ENCODE results near the gene PTPRK. TPM values are rescaled to one million over a fixed set of nuclear protein-coding genes. Genes with fewer than 3 reads are reported as not detected.
"Not testable (repeated sequence)": the region's sequence is repeated elsewhere in the genome, so short reads cannot be mapped to it uniquely, and the experiment has no call there.

PTPRK gene
- total RNA-seq, 2 experiments from 2014 or later = 2.8 to 5.0 TPM

DNA sequence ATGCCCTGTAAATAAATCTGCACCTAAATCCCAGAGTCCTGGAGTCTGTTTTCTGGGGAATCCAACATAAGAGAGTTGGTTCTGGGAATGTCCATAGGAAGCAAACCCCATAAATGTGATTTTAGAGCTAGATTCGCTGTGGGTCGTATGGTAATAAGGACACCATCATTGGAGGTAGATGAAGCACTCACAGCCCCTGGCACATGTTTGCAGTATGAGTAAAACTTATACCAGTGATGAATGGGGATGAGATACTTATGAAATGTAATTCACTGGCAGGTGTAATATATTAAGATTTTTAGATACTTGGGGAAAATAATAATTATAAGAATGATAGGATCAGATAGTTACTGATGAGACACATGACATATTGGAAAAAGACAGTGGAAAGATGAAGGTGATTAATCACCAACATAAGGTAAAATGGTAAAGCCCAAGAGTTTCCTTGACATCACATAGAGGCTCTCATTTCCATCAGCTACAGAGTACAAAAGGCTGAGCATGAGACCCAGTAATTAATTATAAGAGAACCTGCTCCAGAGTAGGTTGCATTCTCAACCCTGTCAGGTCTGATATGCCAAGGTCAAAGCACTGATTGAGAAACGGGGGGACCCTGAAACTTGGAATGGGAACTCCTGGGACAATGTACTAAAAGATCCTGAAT is 574.8 kb downstream of the PTPRK start:
- POLR2A ChIA-PET = no interaction called here
- ATAC-seq (ENCODE audit: low read depth) = no peak
- peaks cover 48% of the 10 kb centered on the region for H3K36me3 Mint-ChIP-seq

DNA sequence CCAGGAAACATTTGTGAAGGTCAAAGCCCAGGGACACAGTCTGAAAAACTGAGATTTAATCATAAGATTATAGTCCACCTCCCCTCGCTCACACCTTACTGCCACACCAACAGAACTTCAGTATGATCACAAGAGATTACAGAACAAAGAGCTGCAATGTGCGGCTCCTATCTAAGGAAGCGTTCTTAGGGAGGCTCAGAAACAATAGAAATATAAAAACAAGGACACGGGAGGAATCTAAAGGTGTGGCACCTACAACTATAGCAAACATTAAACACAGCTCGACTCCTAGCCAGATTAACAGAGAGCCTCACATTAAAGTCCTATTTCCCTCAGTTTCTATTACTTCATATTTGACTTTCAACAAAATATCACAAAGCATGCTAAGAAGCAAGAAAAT is 579.2 kb downstream of the PTPRK start:
- H3K27me3 Mint-ChIP-seq = no peaks in the 10 kb centered on the region
- ATAC-seq (ENCODE audit: low read depth) = no peak
- H3K4me3 Mint-ChIP-seq = no peak overlapping the region
- H3K4me1 Mint-ChIP-seq = peaks cover 26% of the 10 kb centered on the region
- no peak for DNase-seq
- peaks cover 29% of the 10 kb centered on the region for H3K36me3 Mint-ChIP-seq
- H3K9me3 Mint-ChIP-seq = peaks cover 13% of the 10 kb centered on the region
- no peak overlapping the region for H3K27ac Mint-ChIP-seq
- POLR2A ChIA-PET = interaction anchor here (0.7 kb wide), 1 partner anchor 18 kb away, joined by 3 read pairs; no protein-coding TSS in a partner anchor

More for the DNA sequence above, 574.8 kb downstream of the PTPRK start:
- H3K4me1 Mint-ChIP-seq = peaks cover 17% of the 10 kb centered on the region
- H3K4me3 Mint-ChIP-seq = no peak overlapping the region
- H3K27me3 Mint-ChIP-seq = no peaks in the 10 kb centered on the region
- peaks cover 28% of the 10 kb centered on the region for H3K9me3 Mint-ChIP-seq
- no peak for DNase-seq
- no peak overlapping the region for H3K27ac Mint-ChIP-seq

DNA sequence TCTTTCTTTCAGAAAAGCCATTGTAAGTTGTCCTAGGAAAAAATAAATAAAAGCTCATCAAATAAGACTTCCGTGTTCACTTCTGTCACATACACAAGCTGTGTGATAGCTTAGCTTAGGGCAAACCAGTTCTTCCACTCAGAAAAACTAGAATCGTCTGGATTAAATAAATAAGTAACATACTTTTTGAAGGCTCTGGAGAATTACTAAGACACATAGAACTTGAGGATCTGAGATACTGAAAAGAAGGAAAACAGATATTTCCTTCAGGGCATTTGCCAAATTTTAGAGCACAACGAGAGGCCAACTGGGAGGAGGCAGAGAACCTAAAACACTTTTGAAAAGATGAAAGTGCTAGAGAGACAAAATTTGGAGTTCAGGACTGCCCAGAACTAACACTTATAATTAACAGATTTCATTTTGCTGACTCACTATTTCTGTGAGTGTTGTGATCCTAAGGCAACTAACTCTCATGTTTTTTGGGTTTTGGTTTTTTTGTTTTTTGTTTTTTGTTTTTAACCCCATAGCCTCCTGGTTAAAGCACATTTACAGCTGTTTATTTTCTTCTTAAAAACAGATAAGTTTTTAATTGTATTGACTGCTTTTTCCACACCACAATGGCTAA is 580.8 kb downstream of the PTPRK start:
- Mint-ChIP-seq H3K27ac (no peak overlapping the region), H3K27me3 (no peaks in the 10 kb centered on the region), H3K4me3 (no peak overlapping the region), H3K4me1 (peaks cover 36% of the 10 kb centered on the region), H3K36me3 (peaks cover 17% of the 10 kb centered on the region), H3K9me3 (peaks cover 6% of the 10 kb centered on the region)
- POLR2A ChIA-PET = interaction anchor here (0.6 to 2.3 kb wide), 4 partner anchors 11 to 136 kb away, joined by 3 to 6 read pairs (median 4); partner anchors contain the start of gene THEMIS
- DNase-seq = no peak
- no peak for ATAC-seq (ENCODE audit: low read depth)

DNA sequence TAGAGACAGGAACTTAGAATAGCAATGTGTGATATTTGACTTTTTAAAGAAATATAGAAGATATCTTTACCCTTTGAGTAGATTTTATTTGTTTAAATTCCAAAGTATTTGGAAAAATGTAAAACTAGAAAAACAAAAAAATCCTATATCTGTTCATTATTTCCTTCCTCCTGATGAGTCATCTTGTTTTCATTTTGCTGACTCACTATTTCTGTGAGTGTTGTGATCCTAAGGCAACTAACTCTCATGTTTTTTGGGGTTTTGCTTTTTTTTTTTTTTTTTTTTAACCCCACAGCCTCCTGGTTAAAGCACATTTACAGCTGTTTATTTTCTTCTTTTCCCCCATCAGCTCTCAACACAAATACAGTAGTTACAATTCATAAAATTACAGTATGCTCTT is 581.7 kb downstream of the PTPRK start:
- DNase-seq (no peak), ATAC-seq (ENCODE audit: low read depth) (no peak)
- POLR2A ChIA-PET = interaction anchor here (0.6 to 2.3 kb wide), 4 partner anchors 12 to 137 kb away, joined by 3 to 6 read pairs (median 4); partner anchors contain the start of gene THEMIS
- Mint-ChIP-seq H3K27me3 (no peaks in the 10 kb centered on the region), H3K36me3 (peaks cover 17% of the 10 kb centered on the region), H3K4me1 (peaks cover 44% of the 10 kb centered on the region), H3K9me3 (peaks cover 3% of the 10 kb centered on the region), H3K27ac (peak overlapping the region; percentile 65), H3K4me3 (no peak overlapping the region)

DNA sequence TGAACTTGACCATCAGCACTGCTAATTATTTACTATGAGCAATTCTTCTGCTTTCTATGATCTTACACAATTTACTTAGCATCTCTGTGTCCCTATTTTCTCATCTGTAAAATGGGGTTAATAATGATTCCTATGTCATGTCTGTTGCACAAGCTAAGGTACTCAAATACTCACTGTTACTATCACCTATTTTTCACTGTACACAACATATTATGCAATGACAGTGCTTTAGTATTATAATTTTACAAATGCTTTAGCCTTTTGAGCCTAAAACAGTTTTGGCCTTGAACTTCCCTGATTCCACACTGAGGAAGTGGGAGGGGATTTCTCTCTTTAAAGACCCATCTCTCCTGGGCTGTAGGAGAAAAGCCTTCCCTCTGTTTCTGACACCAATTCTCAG is 582.7 kb downstream of the PTPRK start:
- Mint-ChIP-seq H3K4me3 (no peak overlapping the region), H3K27ac (no peak overlapping the region), H3K36me3 (peaks cover 24% of the 10 kb centered on the region), H3K4me1 (peaks cover 51% of the 10 kb centered on the region), H3K27me3 (no peaks in the 10 kb centered on the region), H3K9me3 (peaks cover 10% of the 10 kb centered on the region)
- ATAC-seq (ENCODE audit: low read depth) = no peak
- POLR2A ChIA-PET = interaction anchor here (2.3 kb wide), 1 partner anchor 37 kb away, joined by 5 read pairs; the partner anchor contains the start of gene THEMIS
- no peak for DNase-seq

DNA sequence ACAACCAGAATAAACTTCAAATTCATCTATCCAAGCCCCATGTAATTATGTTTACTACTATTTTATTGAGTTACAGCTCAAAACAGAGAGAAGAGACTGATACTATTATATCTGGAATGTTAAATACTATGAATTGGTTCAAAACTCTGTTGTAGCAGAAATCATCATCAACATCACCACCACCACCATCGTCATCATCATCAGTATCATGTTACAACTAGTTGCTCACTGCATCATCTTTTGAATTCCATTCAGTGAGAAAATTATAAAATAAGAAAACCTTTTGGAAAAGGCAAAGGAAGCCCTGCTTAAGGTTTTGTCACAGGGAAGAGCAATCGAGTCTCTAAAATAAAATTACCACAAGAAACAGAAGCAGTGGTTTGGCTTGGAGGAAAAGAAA is 583.3 kb downstream of the PTPRK start:
- peaks cover 12% of the 10 kb centered on the region for H3K9me3 Mint-ChIP-seq
- no peaks in the 10 kb centered on the region for H3K27me3 Mint-ChIP-seq
- DNase-seq = no peak
- H3K27ac Mint-ChIP-seq = no peak overlapping the region
- POLR2A ChIA-PET = interaction anchor here (0.8 to 3.8 kb wide), 4 partner anchors 14 to 44 kb away, joined by 3 to 30 read pairs (median 14); partner anchors contain the start of gene THEMIS
- H3K36me3 Mint-ChIP-seq = peaks cover 24% of the 10 kb centered on the region
- no peak for ATAC-seq (ENCODE audit: low read depth)
- H3K4me3 Mint-ChIP-seq = no peak overlapping the region
- H3K4me1 Mint-ChIP-seq = peaks cover 54% of the 10 kb centered on the region

DNA sequence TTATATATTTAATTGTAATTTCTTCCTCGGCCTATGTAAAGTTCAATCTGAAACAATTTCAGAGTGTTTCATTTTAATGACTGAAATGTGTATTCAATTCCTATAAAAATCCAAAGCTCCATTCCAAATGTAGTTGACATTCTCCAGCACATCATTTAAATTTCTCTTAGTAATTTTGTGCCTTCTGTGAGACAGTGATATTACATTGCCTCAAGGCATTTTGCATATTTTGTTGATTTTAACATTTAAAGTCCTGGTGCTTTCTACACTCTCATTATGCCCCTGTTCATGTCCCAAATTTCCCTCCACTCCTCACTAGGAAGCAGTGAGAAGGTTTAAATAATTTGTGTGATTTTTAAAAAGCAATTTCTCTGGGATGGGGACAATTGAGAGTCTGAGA is 585.4 kb downstream of the PTPRK start:
- POLR2A ChIA-PET = interaction anchor here (0.6 to 3.8 kb wide), 20 partner anchors 9 to 393 kb away, joined by 3 to 32 read pairs (median 6); partner anchors contain the start of gene THEMIS
- peaks cover 16% of the 10 kb centered on the region for H3K9me3 Mint-ChIP-seq
- peak overlapping the region; percentile 73 for H3K4me3 Mint-ChIP-seq
- DNase-seq (no peak), ATAC-seq (ENCODE audit: low read depth) (no peak)
- H3K27me3 Mint-ChIP-seq = no peaks in the 10 kb centered on the region
- H3K36me3 Mint-ChIP-seq = peaks cover 34% of the 10 kb centered on the region
- H3K4me1 Mint-ChIP-seq = peaks cover 50% of the 10 kb centered on the region
- H3K27ac Mint-ChIP-seq = peak overlapping the region; percentile 93

DNA sequence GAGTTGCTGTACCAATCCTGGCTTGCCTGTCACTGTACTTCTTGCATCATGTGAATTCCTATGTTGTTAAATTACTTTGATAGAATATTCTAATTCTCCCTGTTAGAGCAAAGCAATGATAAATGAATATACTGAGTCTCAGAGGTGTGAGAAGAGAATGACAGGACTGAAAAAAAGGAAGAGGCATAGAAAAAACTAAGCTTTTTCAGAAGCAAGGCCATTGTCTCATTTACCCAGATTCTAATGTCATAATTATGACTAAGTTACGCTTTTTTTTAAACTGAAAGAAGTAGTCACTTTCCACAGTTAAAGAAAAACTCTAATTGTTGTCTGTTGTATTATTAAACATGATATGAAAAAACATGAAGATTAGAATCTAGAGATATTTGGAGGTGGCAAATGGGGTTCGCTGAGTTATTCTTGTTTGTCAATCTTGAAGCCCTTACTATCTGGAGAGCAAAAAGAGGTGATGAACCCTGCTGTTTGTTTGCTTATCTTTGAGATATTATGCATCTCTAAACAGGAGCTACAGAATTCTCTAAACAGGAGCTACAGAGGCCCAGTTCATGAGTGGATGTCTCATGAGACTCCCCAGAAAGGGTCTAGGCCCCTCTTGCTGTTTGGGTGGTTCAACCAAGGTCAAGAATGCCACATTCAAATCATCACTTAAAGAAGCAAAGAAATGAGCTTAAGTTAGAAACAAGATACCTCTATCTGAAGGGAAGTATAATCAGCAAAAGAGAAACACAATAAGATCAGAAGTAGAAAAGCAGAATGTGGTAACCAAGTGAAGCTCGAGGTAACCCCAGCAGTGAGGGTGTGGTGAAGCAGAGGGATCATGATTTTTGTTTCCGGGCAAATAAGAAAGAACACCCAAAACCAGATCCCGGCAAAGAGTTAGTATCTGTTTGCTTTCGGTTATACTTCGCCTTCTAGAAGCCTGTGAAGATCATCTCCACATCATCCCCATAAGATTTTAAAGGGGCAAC is 586.3 kb downstream of the PTPRK start:
- Mint-ChIP-seq H3K27me3 (no peaks in the 10 kb centered on the region), H3K27ac (peak overlapping the region; percentile 93), H3K36me3 (peaks cover 37% of the 10 kb centered on the region), H3K4me1 (peaks cover 47% of the 10 kb centered on the region), H3K4me3 (peak overlapping the region; percentile 73), H3K9me3 (peaks cover 18% of the 10 kb centered on the region)
- no peak for DNase-seq
- peak; percentile 95 for ATAC-seq (ENCODE audit: low read depth)
- POLR2A ChIA-PET = interaction anchor here (0.6 to 3.8 kb wide), 22 partner anchors 9 to 393 kb away, joined by 3 to 32 read pairs (median 5); partner anchors contain the start of gene THEMIS

DNA sequence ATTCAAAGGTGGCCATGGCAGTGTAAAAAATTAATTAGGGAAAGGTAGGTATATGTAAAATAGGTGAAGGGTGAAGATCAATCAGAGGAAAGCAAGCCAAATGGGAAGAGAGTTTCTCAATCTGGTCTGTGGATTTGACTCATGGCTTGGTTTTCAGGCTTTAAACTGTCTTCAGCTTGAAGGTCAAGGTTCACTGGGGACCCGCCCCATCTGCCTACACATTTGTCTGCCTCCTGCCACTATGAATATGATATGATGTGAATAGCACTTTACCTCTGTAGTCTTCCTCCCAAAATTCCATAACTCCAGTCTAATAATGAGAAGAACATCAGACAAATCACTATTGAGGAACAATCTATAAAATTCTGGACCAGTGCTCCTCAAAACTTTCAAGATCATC is 587.3 kb downstream of the PTPRK start:
- H3K36me3 Mint-ChIP-seq = peaks cover 39% of the 10 kb centered on the region
- peak overlapping the region; percentile 14 for H3K4me3 Mint-ChIP-seq
- POLR2A ChIA-PET = interaction anchor here (3.2 kb wide), 1 partner anchor 36 kb away, joined by 32 read pairs; no protein-coding TSS in a partner anchor
- H3K27me3 Mint-ChIP-seq = no peaks in the 10 kb centered on the region
- H3K27ac Mint-ChIP-seq = peak overlapping the region; percentile 77
- DNase-seq = no peak
- ATAC-seq (ENCODE audit: low read depth) = no peak
- H3K4me1 Mint-ChIP-seq = peaks cover 38% of the 10 kb centered on the region
- H3K9me3 Mint-ChIP-seq = peaks cover 22% of the 10 kb centered on the region

DNA sequence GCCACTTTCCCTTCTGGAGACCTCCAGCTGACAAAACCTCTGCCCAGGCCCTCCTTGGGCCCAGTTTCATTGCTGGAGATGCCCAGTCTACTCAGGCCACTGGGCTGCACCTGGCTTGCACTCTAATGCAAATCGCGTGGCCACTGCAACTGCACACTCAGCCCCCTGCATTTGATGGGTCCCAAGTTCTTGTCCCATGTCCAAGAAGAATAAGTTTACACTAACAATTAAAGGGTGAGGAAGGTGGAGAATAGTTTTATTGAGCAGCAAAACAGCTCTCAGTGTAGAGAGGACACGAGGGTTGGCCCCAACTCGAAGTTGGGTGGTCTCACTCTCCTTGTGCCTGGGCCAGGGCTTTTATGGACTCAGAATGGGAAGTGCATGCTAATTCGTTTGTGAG is 587.7 kb downstream of the PTPRK start:
- DNase-seq = no peak
- H3K27ac Mint-ChIP-seq = peak overlapping the region; percentile 77
- peaks cover 36% of the 10 kb centered on the region for H3K4me1 Mint-ChIP-seq
- peaks cover 23% of the 10 kb centered on the region for H3K9me3 Mint-ChIP-seq
- ATAC-seq (ENCODE audit: low read depth) = no peak
- peaks cover 40% of the 10 kb centered on the region for H3K36me3 Mint-ChIP-seq
- H3K4me3 Mint-ChIP-seq = peak overlapping the region; percentile 14
- POLR2A ChIA-PET = interaction anchor here (3.2 kb wide), 1 partner anchor 36 kb away, joined by 32 read pairs; no protein-coding TSS in a partner anchor
- H3K27me3 Mint-ChIP-seq = no peaks in the 10 kb centered on the region

DNA sequence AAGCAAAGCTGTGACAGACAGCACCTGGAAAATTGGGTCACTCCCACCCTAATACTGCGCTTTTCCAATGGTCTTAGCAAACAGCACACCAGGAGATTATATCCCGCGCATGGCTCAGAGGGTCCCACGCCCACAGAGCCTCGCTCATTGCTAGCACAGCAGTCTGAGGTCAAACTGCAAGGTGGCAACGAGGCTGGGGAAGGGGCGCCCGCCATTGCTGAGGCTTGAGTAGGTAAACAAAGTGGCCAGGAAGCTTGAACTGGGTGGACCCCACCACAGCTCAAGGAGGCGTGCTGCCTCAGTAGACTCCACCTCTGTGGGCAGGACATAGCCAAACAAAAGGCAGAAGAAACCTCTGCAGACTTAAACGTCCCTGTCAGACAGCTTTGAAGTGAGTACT is 594.0 kb downstream of the PTPRK start:
- DNase-seq; POLR2A ChIA-PET; ATAC-seq (ENCODE audit: low read depth); H3K4me3 Mint-ChIP-seq; H3K27me3 Mint-ChIP-seq; H3K27ac Mint-ChIP-seq: not testable (repeated sequence)
- Mint-ChIP-seq H3K36me3 (peaks cover 58% of the 10 kb centered on the region), H3K4me1 (peaks cover 35% of the 10 kb centered on the region), H3K9me3 (peaks cover 29% of the 10 kb centered on the region)

DNA sequence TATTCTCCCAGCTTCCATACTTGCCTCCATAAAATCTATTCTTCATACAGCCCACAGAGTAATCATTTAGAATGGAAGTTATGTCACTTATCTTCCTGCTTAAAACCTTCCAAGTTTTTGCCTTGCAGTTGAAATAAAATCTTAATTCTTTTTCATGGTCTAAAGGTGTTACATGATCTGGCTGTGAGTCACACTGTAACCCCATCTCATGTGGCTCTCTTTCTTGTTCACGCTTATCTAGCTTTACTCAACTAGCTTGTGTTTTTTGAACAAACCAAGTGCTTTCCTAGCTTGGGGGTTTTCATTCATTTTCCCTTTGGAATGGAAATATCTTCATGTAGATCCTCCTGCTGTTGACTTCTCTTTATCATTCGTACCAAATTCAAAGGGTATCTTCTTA is 596.0 kb downstream of the PTPRK start:
- no peak for DNase-seq
- Mint-ChIP-seq H3K27ac (peak overlapping the region; percentile 21), H3K9me3 (peaks cover 26% of the 10 kb centered on the region), H3K36me3 (peaks cover 45% of the 10 kb centered on the region), H3K27me3 (no peaks in the 10 kb centered on the region), H3K4me3 (peak overlapping the region; percentile 2), H3K4me1 (peaks cover 51% of the 10 kb centered on the region)
- POLR2A ChIA-PET = interaction anchor here (2.0 kb wide), 1 partner anchor 10 kb away, joined by 9 read pairs; no protein-coding TSS in a partner anchor
- peak; percentile 57 for ATAC-seq (ENCODE audit: low read depth)
